GM23338 (cell line): ENCODE measurements around the gene PRPS2. TPM values are rescaled to one million over a fixed set of nuclear protein-coding genes. Genes with fewer than 3 reads are reported as not detected.

Experiments
- ATAC-seq: fragments of 200-7000 bp; cut with Tn5 transposase; 3 replicates; pipeline ENCODE4 v1.9.1; 2020
- DNase-seq: peaks from one replicate; pipeline ENCODE4 v3.0.0-alpha.2; 2015; ENCODE audit warnings: low spot score
- H2AFZ ChIP-seq: fragments of 200-600 bp; sonication (generic); 2 replicates; pipeline ENCODE4 v1.8.0; 2016; ENCODE audit warnings: antibody characterized with exemption, mild to moderate bottlenecking, moderate library complexity
- H3F3A ChIP-seq: fragments of 200-600 bp; sonication (generic); replicated peaks from 2 replicates; pipeline ENCODE4 v1.8.0; 2017; ENCODE audit warnings: antibody characterized with exemption, mixed run types, low read depth
- H3K27ac ChIP-seq: fragments of 200-600 bp; sonication (generic); 2 replicates; pipeline ENCODE4 v1.6.1; 2016; ENCODE audit warnings: low read depth
- H3K27me3 ChIP-seq: fragments of 200-600 bp; sonication (generic); 2 replicates; pipeline ENCODE4 v1.8.0; 2016; ENCODE audit warnings: mild to moderate bottlenecking, mixed run types, moderate library complexity; ENCODE audit not compliant: insufficient read depth
- H3K36me3 ChIP-seq: fragments of 200-600 bp; sonication (generic); 2 replicates; pipeline ENCODE4 v1.8.0; 2016; ENCODE audit warnings: mild to moderate bottlenecking; ENCODE audit not compliant: insufficient read depth
- H3K4me1 ChIP-seq: fragments of 200-600 bp; sonication (generic); 2 replicates; pipeline ENCODE4 v1.8.0; 2016; ENCODE audit warnings: mild to moderate bottlenecking, moderate library complexity; ENCODE audit not compliant: insufficient read depth
- H3K4me2 ChIP-seq: fragments of 200-600 bp; sonication (generic); 2 replicates; pipeline ENCODE4 v1.7.1; 2017; ENCODE audit warnings: mixed run types
- H3K4me3 ChIP-seq: fragments of 200-600 bp; sonication (generic); 2 replicates; pipeline ENCODE4 v1.6.1; 2016; ENCODE audit warnings: mixed run types
- H3K79me2 ChIP-seq: fragments of 200-600 bp; sonication (generic); replicated peaks from 2 replicates; pipeline ENCODE4 v1.8.0; 2017; ENCODE audit warnings: mild to moderate bottlenecking; ENCODE audit not compliant: insufficient read depth
- H3K9me2 ChIP-seq: fragments of 200-600 bp; sonication (generic); 2 replicates; pipeline ENCODE4 v1.8.0; 2017; ENCODE audit not compliant: insufficient read depth
- H4K20me1 ChIP-seq: fragments of 200-600 bp; sonication (generic); replicated peaks from 2 replicates; pipeline ENCODE4 v1.8.0; 2017; ENCODE audit warnings: mild to moderate bottlenecking; ENCODE audit not compliant: insufficient read depth
- H3K27ac Mint-ChIP-seq: 2 replicates; pipeline ENCODE4 v1.8.0; 2020; ENCODE audit warnings: inconsistent platforms, mild to moderate bottlenecking, moderate library complexity, mixed read lengths
- H3K27me3 Mint-ChIP-seq: 3 replicates; pipeline ENCODE4 v1.8.0; 2022; ENCODE audit warnings: low read depth, mild to moderate bottlenecking, moderate library complexity, mixed read lengths, inconsistent platforms; ENCODE audit not compliant: insufficient read depth, poor library complexity
- H3K36me3 Mint-ChIP-seq: 3 replicates; pipeline ENCODE4 v1.8.0; 2021; ENCODE audit warnings: low read depth, mild to moderate bottlenecking, inconsistent platforms, moderate library complexity, mixed read lengths
- H3K4me1 Mint-ChIP-seq: 3 replicates; pipeline ENCODE4 v1.8.0; 2020; ENCODE audit warnings: mild to moderate bottlenecking, inconsistent platforms, mixed read lengths
- H3K4me3 Mint-ChIP-seq: 3 replicates; pipeline ENCODE4 v1.8.0; 2021; ENCODE audit warnings: moderate library complexity, mild to moderate bottlenecking, inconsistent platforms, mixed read lengths
- H3K9me3 Mint-ChIP-seq: 3 replicates; pipeline ENCODE4 v1.8.0; 2020; ENCODE audit warnings: moderate library complexity, mild to moderate bottlenecking, inconsistent platforms, mixed read lengths
- CREB1 ChIP-seq: fragments of 250-450 bp; sonication (Bioruptor Pico); IDR thresholded peaks from 2 replicates; pipeline ENCODE4 v1.5.0; 2020; ENCODE audit warnings: low read depth, mild to moderate bottlenecking, moderate library complexity
- EZH2phosphoT487 ChIP-seq: fragments of 200-600 bp; sonication (generic); IDR thresholded peaks from one replicate; pipeline ENCODE4 v1.8.1; 2018; ENCODE audit warnings: antibody characterized with exemption; ENCODE audit not compliant: unreplicated experiment
- JUNB ChIP-seq: IDR thresholded peaks from one replicate; pipeline ENCODE4 v1.6.1; 2016; ENCODE audit warnings: antibody characterized with exemption; ENCODE audit not compliant: unreplicated experiment
- NANOG ChIP-seq: IDR thresholded peaks from 2 replicates; pipeline ENCODE4 v1.6.1; 2016; ENCODE audit warnings: antibody characterized with exemption, borderline replicate concordance
- STAT1 ChIP-seq: IDR thresholded peaks from one replicate; pipeline ENCODE4 v1.6.1; 2016; ENCODE audit warnings: antibody characterized with exemption; ENCODE audit not compliant: unreplicated experiment
- ZNF114 ChIP-seq: fragments of 250-450 bp; sonication (Bioruptor Pico); IDR thresholded peaks from 2 replicates; pipeline ENCODE4 v1.5.0; 2020; ENCODE audit warnings: mild to moderate bottlenecking, moderate library complexity
- polyA plus RNA-seq: library from polyadenylated mRNA; unstranded; fragments of >200 nt; fragmentation: Nextera tagmentation; extraction: Ambion mirVana; gene quantifications from 2 replicates; pipeline ENCODE4 v1.2.1, GENCODE V29; 2016
- total RNA-seq: library from RNA; depleted of rRNA; stranded (reverse); fragments of >200 nt; shearing (Covaris generic); gene quantifications from 2 replicates; pipeline ENCODE4 v1.2.3, GENCODE V29; 2014
- TF ChIP-seq, protein P1 (sequence below): fragments of 250-450 bp; sonication (Bioruptor Pico); IDR thresholded peaks from 2 replicates; pipeline ENCODE4 v1.5.0; 2020; ENCODE audit warnings: mild to moderate bottlenecking, moderate library complexity
- TF ChIP-seq, protein P2 (sequence below): IDR thresholded peaks from one replicate; pipeline ENCODE4 v1.6.1; 2018; ENCODE audit warnings: antibody characterized with exemption; ENCODE audit not compliant: unreplicated experiment
- TF ChIP-seq, protein P3 (sequence below), 2 experiments: fragments of 200-600 bp in 1 of 2; sonication (generic) in 1 of 2; conservative IDR thresholded peaks; 2 replicates each; pipeline versions ENCODE4 v1.5.1 to v1.6.1; 2016 to 2017; ENCODE audit warnings: antibody characterized with exemption in 2 of 2, low read depth in 2 of 2, mild to moderate bottlenecking in 2 of 2, moderate library complexity in 1 of 2

The PRPS2 gene
- total and polyA plus RNA-seq, 2 experiments from 2014 or later = 46.4 to 49.3 TPM

DNA sequence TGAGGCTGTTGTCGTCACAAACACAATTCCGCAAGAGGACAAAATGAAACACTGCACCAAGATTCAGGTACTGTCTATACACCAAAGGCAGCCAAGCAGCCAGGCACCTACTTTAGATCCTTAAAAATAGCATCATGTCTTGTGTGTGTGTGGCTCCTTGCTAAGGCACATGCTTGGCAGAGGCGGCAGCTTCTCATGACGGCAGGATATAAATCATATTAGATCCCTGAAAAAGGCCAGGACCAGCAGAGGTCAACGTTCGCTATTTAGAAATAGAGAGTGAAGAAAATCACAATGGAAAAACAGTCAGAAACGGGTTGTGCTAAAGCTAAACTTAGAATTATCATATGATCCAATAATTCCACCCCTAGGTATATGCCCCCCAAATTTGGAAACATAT, 29.5 kb downstream of the PRPS2 start:
- Histone ChIP-seq H3K27me3 (no peaks in the 10 kb centered on the region), H3K27ac (no peak overlapping the region), H3K9me2 (no peaks in the 10 kb centered on the region), H3K79me2 (no peaks in the 10 kb centered on the region), H3K4me2 (no peak overlapping the region), H3F3A (no peaks in the 10 kb centered on the region), H3K4me1 (no peaks in the 10 kb centered on the region), H4K20me1 (no peaks in the 10 kb centered on the region), H3K4me3 (no peak overlapping the region), H3K36me3 (no peaks in the 10 kb centered on the region), H2AFZ (no peak overlapping the region)
- TF ChIP-seq EZH2phosphoT487 (no peak), ZNF114 (CRISPR knock-in tag) (no peak), CREB1 (CRISPR knock-in tag) (no peak), JUNB (no peak), STAT1 (no peak), NANOG (no peak)
- TF ChIP-seq, protein P1, sequence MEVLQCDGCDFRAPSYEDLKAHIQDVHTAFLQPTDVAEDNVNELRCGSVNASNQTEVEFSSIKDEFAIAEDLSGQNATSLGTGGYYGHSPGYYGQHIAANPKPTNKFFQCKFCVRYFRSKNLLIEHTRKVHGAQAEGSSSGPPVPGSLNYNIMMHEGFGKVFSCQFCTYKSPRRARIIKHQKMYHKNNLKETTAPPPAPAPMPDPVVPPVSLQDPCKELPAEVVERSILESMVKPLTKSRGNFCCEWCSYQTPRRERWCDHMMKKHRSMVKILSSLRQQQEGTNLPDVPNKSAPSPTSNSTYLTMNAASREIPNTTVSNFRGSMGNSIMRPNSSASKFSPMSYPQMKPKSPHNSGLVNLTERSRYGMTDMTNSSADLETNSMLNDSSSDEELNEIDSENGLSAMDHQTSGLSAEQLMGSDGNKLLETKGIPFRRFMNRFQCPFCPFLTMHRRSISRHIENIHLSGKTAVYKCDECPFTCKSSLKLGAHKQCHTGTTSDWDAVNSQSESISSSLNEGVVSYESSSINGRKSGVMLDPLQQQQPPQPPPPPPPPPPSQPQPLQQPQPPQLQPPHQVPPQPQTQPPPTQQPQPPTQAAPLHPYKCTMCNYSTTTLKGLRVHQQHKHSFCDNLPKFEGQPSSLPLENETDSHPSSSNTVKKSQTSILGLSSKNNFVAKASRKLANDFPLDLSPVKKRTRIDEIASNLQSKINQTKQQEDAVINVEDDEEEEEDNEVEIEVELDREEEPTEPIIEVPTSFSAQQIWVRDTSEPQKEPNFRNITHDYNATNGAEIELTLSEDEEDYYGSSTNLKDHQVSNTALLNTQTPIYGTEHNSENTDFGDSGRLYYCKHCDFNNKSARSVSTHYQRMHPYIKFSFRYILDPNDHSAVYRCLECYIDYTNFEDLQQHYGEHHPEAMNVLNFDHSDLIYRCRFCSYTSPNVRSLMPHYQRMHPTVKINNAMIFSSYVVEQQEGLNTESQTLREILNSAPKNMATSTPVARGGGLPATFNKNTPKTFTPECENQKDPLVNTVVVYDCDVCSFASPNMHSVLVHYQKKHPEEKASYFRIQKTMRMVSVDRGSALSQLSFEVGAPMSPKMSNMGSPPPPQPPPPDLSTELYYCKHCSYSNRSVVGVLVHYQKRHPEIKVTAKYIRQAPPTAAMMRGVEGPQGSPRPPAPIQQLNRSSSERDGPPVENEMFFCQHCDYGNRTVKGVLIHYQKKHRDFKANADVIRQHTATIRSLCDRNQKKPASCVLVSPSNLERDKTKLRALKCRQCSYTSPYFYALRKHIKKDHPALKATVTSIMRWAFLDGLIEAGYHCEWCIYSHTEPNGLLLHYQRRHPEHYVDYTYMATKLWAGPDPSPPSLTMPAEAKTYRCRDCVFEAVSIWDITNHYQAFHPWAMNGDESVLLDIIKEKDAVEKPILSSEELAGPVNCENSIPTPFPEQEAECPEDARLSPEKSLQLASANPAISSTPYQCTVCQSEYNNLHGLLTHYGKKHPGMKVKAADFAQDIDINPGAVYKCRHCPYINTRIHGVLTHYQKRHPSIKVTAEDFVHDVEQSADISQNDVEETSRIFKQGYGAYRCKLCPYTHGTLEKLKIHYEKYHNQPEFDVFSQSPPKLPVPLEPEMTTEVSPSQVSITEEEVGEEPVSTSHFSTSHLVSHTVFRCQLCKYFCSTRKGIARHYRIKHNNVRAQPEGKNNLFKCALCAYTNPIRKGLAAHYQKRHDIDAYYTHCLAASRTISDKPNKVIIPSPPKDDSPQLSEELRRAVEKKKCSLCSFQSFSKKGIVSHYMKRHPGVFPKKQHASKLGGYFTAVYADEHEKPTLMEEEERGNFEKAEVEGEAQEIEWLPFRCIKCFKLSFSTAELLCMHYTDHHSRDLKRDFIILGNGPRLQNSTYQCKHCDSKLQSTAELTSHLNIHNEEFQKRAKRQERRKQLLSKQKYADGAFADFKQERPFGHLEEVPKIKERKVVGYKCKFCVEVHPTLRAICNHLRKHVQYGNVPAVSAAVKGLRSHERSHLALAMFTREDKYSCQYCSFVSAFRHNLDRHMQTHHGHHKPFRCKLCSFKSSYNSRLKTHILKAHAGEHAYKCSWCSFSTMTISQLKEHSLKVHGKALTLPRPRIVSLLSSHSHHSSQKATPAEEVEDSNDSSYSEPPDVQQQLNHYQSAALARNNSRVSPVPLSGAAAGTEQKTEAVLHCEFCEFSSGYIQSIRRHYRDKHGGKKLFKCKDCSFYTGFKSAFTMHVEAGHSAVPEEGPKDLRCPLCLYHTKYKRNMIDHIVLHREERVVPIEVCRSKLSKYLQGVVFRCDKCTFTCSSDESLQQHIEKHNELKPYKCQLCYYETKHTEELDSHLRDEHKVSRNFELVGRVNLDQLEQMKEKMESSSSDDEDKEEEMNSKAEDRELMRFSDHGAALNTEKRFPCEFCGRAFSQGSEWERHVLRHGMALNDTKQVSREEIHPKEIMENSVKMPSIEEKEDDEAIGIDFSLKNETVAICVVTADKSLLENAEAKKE (CRISPR knock-in tag) = no peak
- TF ChIP-seq, protein P2, sequence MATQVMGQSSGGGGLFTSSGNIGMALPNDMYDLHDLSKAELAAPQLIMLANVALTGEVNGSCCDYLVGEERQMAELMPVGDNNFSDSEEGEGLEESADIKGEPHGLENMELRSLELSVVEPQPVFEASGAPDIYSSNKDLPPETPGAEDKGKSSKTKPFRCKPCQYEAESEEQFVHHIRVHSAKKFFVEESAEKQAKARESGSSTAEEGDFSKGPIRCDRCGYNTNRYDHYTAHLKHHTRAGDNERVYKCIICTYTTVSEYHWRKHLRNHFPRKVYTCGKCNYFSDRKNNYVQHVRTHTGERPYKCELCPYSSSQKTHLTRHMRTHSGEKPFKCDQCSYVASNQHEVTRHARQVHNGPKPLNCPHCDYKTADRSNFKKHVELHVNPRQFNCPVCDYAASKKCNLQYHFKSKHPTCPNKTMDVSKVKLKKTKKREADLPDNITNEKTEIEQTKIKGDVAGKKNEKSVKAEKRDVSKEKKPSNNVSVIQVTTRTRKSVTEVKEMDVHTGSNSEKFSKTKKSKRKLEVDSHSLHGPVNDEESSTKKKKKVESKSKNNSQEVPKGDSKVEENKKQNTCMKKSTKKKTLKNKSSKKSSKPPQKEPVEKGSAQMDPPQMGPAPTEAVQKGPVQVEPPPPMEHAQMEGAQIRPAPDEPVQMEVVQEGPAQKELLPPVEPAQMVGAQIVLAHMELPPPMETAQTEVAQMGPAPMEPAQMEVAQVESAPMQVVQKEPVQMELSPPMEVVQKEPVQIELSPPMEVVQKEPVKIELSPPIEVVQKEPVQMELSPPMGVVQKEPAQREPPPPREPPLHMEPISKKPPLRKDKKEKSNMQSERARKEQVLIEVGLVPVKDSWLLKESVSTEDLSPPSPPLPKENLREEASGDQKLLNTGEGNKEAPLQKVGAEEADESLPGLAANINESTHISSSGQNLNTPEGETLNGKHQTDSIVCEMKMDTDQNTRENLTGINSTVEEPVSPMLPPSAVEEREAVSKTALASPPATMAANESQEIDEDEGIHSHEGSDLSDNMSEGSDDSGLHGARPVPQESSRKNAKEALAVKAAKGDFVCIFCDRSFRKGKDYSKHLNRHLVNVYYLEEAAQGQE = no peak
- TF ChIP-seq, protein P3, sequence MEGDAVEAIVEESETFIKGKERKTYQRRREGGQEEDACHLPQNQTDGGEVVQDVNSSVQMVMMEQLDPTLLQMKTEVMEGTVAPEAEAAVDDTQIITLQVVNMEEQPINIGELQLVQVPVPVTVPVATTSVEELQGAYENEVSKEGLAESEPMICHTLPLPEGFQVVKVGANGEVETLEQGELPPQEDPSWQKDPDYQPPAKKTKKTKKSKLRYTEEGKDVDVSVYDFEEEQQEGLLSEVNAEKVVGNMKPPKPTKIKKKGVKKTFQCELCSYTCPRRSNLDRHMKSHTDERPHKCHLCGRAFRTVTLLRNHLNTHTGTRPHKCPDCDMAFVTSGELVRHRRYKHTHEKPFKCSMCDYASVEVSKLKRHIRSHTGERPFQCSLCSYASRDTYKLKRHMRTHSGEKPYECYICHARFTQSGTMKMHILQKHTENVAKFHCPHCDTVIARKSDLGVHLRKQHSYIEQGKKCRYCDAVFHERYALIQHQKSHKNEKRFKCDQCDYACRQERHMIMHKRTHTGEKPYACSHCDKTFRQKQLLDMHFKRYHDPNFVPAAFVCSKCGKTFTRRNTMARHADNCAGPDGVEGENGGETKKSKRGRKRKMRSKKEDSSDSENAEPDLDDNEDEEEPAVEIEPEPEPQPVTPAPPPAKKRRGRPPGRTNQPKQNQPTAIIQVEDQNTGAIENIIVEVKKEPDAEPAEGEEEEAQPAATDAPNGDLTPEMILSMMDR (conservative IDR thresholded peaks at IDR 0.05; ENCODE audit: low read depth in 2 of 2) = no peak
- Mint-ChIP-seq H3K4me1 (no peaks in the 10 kb centered on the region), H3K27ac (no peak overlapping the region), H3K27me3 (no peaks in the 10 kb centered on the region), H3K36me3 (peaks cover 68% of the 10 kb centered on the region), H3K4me3 (no peak overlapping the region), H3K9me3 (no peaks in the 10 kb centered on the region; the same call in 2 of the 3 replicates)
- no peak for ATAC-seq
- DNase-seq = no peak
